ENCODE results near the gene TBC1D24. TPM values are rescaled to one million over a fixed set of nuclear protein-coding genes. Genes with fewer than 3 reads are reported as not detected.

The TBC1D24 gene
- 1 to 10 TPM; 6.0 to 8.9 (median 6.5) TPM for total RNA-seq
- 1 to 10 TPM; 3.2 to 5.4 (median 4.8) TPM for polyA plus RNA-seq
- long read RNA-seq, donor 1 = 0 reads
- long read RNA-seq, donor 2, full-length matches to known transcripts = 1 of 4 reads
- long read RNA-seq, donor 2, partial matches to known transcripts = 1 of 4 reads
- long read RNA-seq, donor 2, other reads (novel, unspliced or antisense) = 2 of 4 reads

DNA sequence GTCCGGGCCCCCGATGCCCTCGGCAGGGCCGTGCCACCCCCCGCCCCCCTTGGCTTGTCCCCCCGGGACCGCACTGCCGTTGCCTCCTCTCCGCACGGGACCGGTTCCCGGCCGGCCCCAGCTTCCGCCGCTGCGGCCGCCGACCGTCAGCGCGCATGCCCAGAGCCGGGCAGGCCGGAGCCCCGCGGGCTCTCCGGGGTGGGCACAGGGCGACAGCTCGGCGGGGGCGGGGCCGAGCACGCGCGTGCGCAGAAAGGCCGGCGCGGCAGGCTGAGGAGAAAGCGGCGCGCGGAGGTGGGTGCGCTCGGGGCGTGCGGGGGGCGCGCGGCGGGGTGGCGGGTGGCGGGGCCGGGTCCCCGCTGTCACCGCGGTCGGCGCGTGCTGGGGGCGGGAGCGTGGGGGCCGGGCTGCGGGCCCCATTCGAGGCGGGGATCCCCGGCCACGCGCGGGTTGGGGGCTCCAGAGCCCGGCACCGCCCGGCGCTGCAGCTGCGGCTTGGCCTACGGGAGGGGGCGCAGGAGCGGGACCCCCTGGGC lies at the start of gene TBC1D24:
TBC1D24 (plus strand) TSS at position 251 of the 536 bp plus-strand sequence. CDS start 21,022 bp downstream, outside the sequence.
- TF ChIP-seq, protein P1, sequence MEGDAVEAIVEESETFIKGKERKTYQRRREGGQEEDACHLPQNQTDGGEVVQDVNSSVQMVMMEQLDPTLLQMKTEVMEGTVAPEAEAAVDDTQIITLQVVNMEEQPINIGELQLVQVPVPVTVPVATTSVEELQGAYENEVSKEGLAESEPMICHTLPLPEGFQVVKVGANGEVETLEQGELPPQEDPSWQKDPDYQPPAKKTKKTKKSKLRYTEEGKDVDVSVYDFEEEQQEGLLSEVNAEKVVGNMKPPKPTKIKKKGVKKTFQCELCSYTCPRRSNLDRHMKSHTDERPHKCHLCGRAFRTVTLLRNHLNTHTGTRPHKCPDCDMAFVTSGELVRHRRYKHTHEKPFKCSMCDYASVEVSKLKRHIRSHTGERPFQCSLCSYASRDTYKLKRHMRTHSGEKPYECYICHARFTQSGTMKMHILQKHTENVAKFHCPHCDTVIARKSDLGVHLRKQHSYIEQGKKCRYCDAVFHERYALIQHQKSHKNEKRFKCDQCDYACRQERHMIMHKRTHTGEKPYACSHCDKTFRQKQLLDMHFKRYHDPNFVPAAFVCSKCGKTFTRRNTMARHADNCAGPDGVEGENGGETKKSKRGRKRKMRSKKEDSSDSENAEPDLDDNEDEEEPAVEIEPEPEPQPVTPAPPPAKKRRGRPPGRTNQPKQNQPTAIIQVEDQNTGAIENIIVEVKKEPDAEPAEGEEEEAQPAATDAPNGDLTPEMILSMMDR (IDR thresholded peaks at IDR 0.05) = no peak
- H3K27me3 ChIP-seq (ENCODE audit: insufficient read depth in 3 of 3, low read length in 2 of 3) = peaks cover 0 to 29% (median 0%) of the 10 kb centered on the region in 3 donors
- H3K4me3 ChIP-seq = peak within 1 kb of the TSS; percentile 92
- WGBS, 3 donors = 0 to 1% (median 0%) methylated on average over 16 to 76 of the region's 77 CpGs
- H3K4me1 ChIP-seq = peaks cover 21% of the 10 kb centered on the region
- DNase-seq (peak; percentile 89 to 95), ATAC-seq (peak; percentile 89 to 94 (median 92))
- intact Hi-C loops (cut with DNase I) = no loop called here
- no peaks in the 10 kb centered on the region for H3K36me3 ChIP-seq (ENCODE audit: insufficient read depth in 1 of 2, low read depth in 1 of 2)
- no peaks in the 10 kb centered on the region for H3K9me3 ChIP-seq
- peak within 1 kb of the TSS; percentile 95 for H3K27ac ChIP-seq

DNA sequence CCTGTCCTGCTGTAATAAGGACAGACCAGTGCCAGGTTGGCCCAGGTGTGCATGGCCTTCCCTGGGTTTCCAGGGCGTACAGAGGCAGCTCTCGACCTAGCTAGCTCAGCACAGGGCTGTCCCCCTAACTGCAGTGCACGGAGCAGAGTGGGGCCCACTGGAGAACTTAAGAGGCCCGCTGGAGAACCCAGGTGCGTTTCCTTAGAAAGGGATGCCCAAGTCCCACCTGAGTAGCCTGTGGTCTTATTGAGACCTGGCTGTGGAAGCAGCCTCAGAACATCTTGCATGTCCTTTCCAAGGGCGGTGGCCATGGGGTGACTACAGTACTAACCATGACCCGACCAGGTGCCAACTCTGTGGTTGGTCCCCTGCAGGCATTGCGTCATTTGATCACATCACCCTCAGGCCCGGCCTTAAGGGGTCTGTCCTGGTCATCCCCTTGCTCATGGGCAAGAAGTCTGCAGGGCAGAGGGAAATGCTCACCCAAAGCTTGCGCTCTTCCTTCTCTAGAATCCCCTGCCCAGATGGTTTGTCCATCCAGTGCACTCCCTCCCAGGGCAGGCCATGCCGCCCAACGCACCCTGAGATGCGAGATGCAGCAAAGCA lies 49.0 kb upstream of the TBC1D24 start:
- Histone ChIP-seq H3K4me3 (no peak overlapping the region), H3K27me3 (ENCODE audit: insufficient read depth in 3 of 3, low read length in 2 of 3) (no peaks in the 10 kb centered on the region), H3K27ac (no peak overlapping the region), H3K36me3 (ENCODE audit: insufficient read depth in 1 of 2, low read depth in 1 of 2) (no peaks in the 10 kb centered on the region), H3K9me3 (no peaks in the 10 kb centered on the region), H3K4me1 (peaks cover 8% of the 10 kb centered on the region)
- TF ChIP-seq, protein P1 (IDR thresholded peaks at IDR 0.05) = no peak
- ATAC-seq (no peak), DNase-seq (no peak)
- intact Hi-C loops (cut with DNase I) = loop anchor here (5.0 kb wide), 2 partner anchors 76 to 84 kb away; partner anchors contain the start of gene ABCA3 (in 2 of the 2)
- WGBS, 3 donors = 89 to 93% (median 90%) methylated on average over 13 of the region's 13 CpGs

DNA sequence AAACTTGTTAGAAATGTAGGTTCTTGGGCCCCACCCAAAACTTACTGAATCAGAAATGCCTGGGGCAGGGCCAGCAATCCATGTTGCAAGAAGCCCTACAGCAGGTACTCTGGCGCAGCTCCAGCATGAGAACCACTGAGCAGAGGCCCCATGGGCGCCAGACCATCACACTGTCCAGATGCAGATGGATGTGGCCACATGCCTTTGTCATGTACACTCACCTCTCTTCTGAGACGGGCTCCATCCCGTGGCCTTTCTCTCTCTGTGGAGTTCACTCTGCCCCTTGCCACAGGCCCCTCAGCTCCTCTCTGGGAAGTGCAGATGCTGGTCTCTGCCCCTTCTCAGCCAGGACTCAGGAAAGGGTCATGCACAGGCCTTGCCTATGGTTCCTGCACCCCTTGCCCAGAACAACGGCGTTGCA lies 48.0 kb upstream of the TBC1D24 start:
- H3K27ac ChIP-seq = no peak overlapping the region
- no peaks in the 10 kb centered on the region for H3K27me3 ChIP-seq (ENCODE audit: insufficient read depth in 3 of 3, low read length in 2 of 3)
- H3K4me3 ChIP-seq = no peak overlapping the region
- ATAC-seq (no peak), DNase-seq (no peak)
- peaks cover 8% of the 10 kb centered on the region for H3K4me1 ChIP-seq
- H3K9me3 ChIP-seq = no peaks in the 10 kb centered on the region
- TF ChIP-seq, protein P1 (IDR thresholded peaks at IDR 0.05) = no peak
- no peaks in the 10 kb centered on the region for H3K36me3 ChIP-seq (ENCODE audit: insufficient read depth in 1 of 2, low read depth in 1 of 2)
- intact Hi-C loops (cut with DNase I) = loop anchor here (5.0 kb wide), 2 partner anchors 75 to 85 kb away; partner anchors contain the start of gene ABCA3 (in 2 of the 2)
- 86 to 93% (median 92%) methylated on average over 6 of the region's 6 CpGs for WGBS, 3 donors

DNA sequence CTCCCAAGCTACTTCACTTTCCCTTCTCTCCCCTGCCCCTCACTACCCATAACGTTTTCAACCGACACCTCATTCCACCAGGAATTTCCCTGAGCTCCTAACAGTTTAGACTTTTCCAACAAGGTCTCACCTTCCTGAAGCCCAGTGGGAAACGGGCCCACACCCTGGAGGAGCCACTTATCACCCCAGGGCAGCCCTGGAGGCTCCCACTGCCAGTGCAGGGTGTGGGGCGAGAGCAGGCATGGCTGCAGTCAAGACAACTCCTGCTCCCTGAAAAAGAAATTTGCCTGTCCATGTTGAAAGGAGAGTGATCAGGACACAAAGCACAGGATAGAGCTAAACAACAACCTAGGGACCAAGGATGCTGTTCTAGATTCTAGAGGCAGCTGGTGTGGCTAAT lies 47.4 kb upstream of the TBC1D24 start:
- DNase-seq = no peak
- no peak for ATAC-seq
- no peak overlapping the region for H3K4me3 ChIP-seq
- H3K36me3 ChIP-seq (ENCODE audit: insufficient read depth in 1 of 2, low read depth in 1 of 2) = peaks cover 0 to 2% of the 10 kb centered on the region in 2 donors
- no peaks in the 10 kb centered on the region for H3K9me3 ChIP-seq
- peaks cover 8% of the 10 kb centered on the region for H3K4me1 ChIP-seq
- H3K27ac ChIP-seq = no peak overlapping the region
- TF ChIP-seq, protein P1 (IDR thresholded peaks at IDR 0.05) = no peak
- intact Hi-C loops (cut with DNase I) = loop anchor here (5.0 kb wide), 2 partner anchors 75 to 85 kb away; partner anchors contain the start of gene ABCA3 (in 2 of the 2)
- H3K27me3 ChIP-seq (ENCODE audit: insufficient read depth in 3 of 3, low read length in 2 of 3) = no peaks in the 10 kb centered on the region
- 81 to 89% (median 84%) methylated on average over 4 of the region's 4 CpGs for WGBS, 3 donors
